H9 (cell line): ENCODE data around the gene RWDD2A. TPM values are rescaled to one million over a fixed set of nuclear protein-coding genes. Genes with fewer than 3 reads are reported as not detected.
A peak's percentile ranks its signal among the peaks of the same experiment; 100 is the strongest.

ENCODE experiments used
- DNase-seq: peaks from one replicate; pipeline ENCODE4 v3.0.0-alpha.2; 2017
- H2AFZ ChIP-seq: one replicate; pipeline ENCODE4 v1.6.1; 2013; ENCODE audit warnings: mild to moderate bottlenecking, low read length, control low read depth, moderate library complexity
- H2AK5ac ChIP-seq: 2 replicates; pipeline ENCODE4 v1.6.1; 2013; ENCODE audit warnings: low read length, control low read depth, mixed read lengths; ENCODE audit not compliant: insufficient read length
- H2BK120ac ChIP-seq: one replicate; pipeline ENCODE4 v1.6.1; 2013; ENCODE audit warnings: low read depth, mild to moderate bottlenecking, low read length, control low read depth, inconsistent platforms; ENCODE audit not compliant: poor library complexity, severe bottlenecking
- H2BK12ac ChIP-seq: 2 replicates; pipeline ENCODE4 v1.6.1; 2013; ENCODE audit warnings: low read length, control low read depth, mixed read lengths, low read depth; ENCODE audit not compliant: insufficient read length
- H2BK15ac ChIP-seq: 2 replicates; pipeline ENCODE4 v1.6.1; 2013; ENCODE audit warnings: low read depth, low read length, control low read depth
- H2BK20ac ChIP-seq: one replicate; pipeline ENCODE4 v1.6.1; 2013; ENCODE audit warnings: low read depth, mild to moderate bottlenecking, low read length, control low read depth, inconsistent platforms; ENCODE audit not compliant: poor library complexity, severe bottlenecking
- H2BK5ac ChIP-seq: 2 replicates; pipeline ENCODE4 v1.6.1; 2013; ENCODE audit warnings: low read length, control low read depth, mixed read lengths; ENCODE audit not compliant: insufficient read length
- H3K14ac ChIP-seq: 2 replicates; pipeline ENCODE4 v1.6.1; 2013; ENCODE audit warnings: low read length, control low read depth; ENCODE audit not compliant: insufficient read depth
- H3K18ac ChIP-seq: 2 replicates; pipeline ENCODE4 v1.6.1; 2013; ENCODE audit warnings: low read depth, mild to moderate bottlenecking, mixed read lengths, low read length, control low read depth; ENCODE audit not compliant: insufficient read length
- H3K23ac ChIP-seq: 2 replicates; pipeline ENCODE4 v1.6.1; 2013; ENCODE audit warnings: low read length, control low read depth, mixed read lengths, low read depth; ENCODE audit not compliant: insufficient read length
- H3K23me2 ChIP-seq: 2 replicates; pipeline ENCODE4 v1.6.1; 2013; ENCODE audit warnings: low read depth, mild to moderate bottlenecking, mixed read lengths, low read length, control low read depth; ENCODE audit not compliant: insufficient read length, poor library complexity, severe bottlenecking
- H3K27ac ChIP-seq: 2 replicates; pipeline ENCODE4 v1.5.1; 2013; ENCODE audit warnings: low read length, control low read depth, mixed read lengths, low read depth; ENCODE audit not compliant: insufficient read length
- H3K27me3 ChIP-seq: 2 replicates; pipeline ENCODE4 v1.6.1; 2013; ENCODE audit warnings: low read length, control low read depth, inconsistent platforms; ENCODE audit not compliant: insufficient read depth
- H3K4ac ChIP-seq: 2 replicates; pipeline ENCODE4 v1.6.1; 2013; ENCODE audit warnings: low read depth, mild to moderate bottlenecking, control low read depth, inconsistent platforms, low read length, moderate library complexity
- H3K4me1 ChIP-seq: 2 replicates; pipeline ENCODE4 v1.6.1; 2013; ENCODE audit warnings: low read length, control low read depth, inconsistent platforms; ENCODE audit not compliant: insufficient read depth
- H3K4me2 ChIP-seq: 2 replicates; pipeline ENCODE4 v1.6.1; 2013; ENCODE audit warnings: low read length, control low read depth, mixed read lengths; ENCODE audit not compliant: insufficient read length, insufficient read depth
- H3K56ac ChIP-seq: 2 replicates; pipeline ENCODE4 v1.6.1; 2013; ENCODE audit warnings: low read depth, mild to moderate bottlenecking, mixed read lengths, low read length, control low read depth; ENCODE audit not compliant: insufficient read length
- H3K79me1 ChIP-seq: 2 replicates; pipeline ENCODE4 v1.6.1; 2013; ENCODE audit warnings: low read depth, mild to moderate bottlenecking, moderate library complexity, low read length, control low read depth, inconsistent platforms; ENCODE audit not compliant: insufficient read depth, poor library complexity, severe bottlenecking
- H3K79me2 ChIP-seq: 2 replicates; pipeline ENCODE4 v1.6.1; 2013; ENCODE audit warnings: low read length, control low read depth, inconsistent platforms; ENCODE audit not compliant: insufficient read depth
- H3K9ac ChIP-seq: 2 replicates; pipeline ENCODE4 v1.6.1; 2013; ENCODE audit warnings: low read length, control low read depth, mixed read lengths; ENCODE audit not compliant: insufficient read length; ENCODE audit errors: extremely low read depth
- H3K9me3 ChIP-seq: one replicate; pipeline ENCODE4 v1.6.1; 2013; ENCODE audit warnings: low read depth, low read length, inconsistent platforms; ENCODE audit not compliant: control insufficient read depth
- H3T11ph ChIP-seq: one replicate; pipeline ENCODE4 v1.6.1; 2013; ENCODE audit warnings: mild to moderate bottlenecking, low read length, control low read depth, inconsistent platforms
- H4K20me1 ChIP-seq: one replicate; pipeline ENCODE4 v1.6.1; 2013; ENCODE audit not compliant: control insufficient read depth, insufficient read length, insufficient read depth
- H4K5ac ChIP-seq: 2 replicates; pipeline ENCODE4 v1.6.1; 2013; ENCODE audit warnings: low read depth, mild to moderate bottlenecking, mixed read lengths, low read length, control low read depth; ENCODE audit not compliant: insufficient read length
- H4K8ac ChIP-seq: replicated peaks from 2 replicates; pipeline ENCODE4 v1.6.1; 2013; ENCODE audit warnings: low read length, control low read depth, mixed read lengths, low read depth; ENCODE audit not compliant: insufficient read length
- H4K91ac ChIP-seq: 2 replicates; pipeline ENCODE4 v1.6.1; 2013; ENCODE audit warnings: low read depth, mild to moderate bottlenecking, moderate library complexity, mixed read lengths, low read length, control low read depth; ENCODE audit not compliant: insufficient read length
- H3K27ac Mint-ChIP-seq, 3 experiments: 2 replicates in 2 of 3; 3 replicates in 1 of 3; pipeline ENCODE4 v1.8.0; 2020 to 2021; ENCODE audit warnings: mixed read lengths in 3 of 3, mild to moderate bottlenecking in 1 of 3, moderate library complexity in 1 of 3
- H3K27me3 Mint-ChIP-seq: 2 replicates; pipeline ENCODE4 v1.8.0; 2021; ENCODE audit warnings: low read depth, mild to moderate bottlenecking, moderate library complexity, mixed read lengths
- H3K36me3 Mint-ChIP-seq, 3 experiments: 2 replicates in 2 of 3; 3 replicates in 1 of 3; pipeline ENCODE4 v1.8.0; 2020 to 2021; ENCODE audit warnings: low read depth in 3 of 3, mixed read lengths in 3 of 3; ENCODE audit not compliant: insufficient read depth in 1 of 3
- H3K4me1 Mint-ChIP-seq, 2 experiments: 2 replicates each; pipeline ENCODE4 v1.8.0; 2020; ENCODE audit warnings: mixed read lengths in 2 of 2
- H3K4me3 Mint-ChIP-seq, 2 experiments: 2 replicates in 1 of 2; 3 replicates in 1 of 2; pipeline ENCODE4 v1.8.0; 2020 to 2021; ENCODE audit warnings: mild to moderate bottlenecking in 2 of 2, mixed read lengths in 2 of 2, moderate library complexity in 1 of 2
- H3K9me3 Mint-ChIP-seq, 2 experiments: 2 replicates in 1 of 2; 3 replicates in 1 of 2; pipeline ENCODE4 v1.8.0; 2020; ENCODE audit warnings: mild to moderate bottlenecking in 2 of 2, mixed read lengths in 2 of 2, moderate library complexity in 1 of 2
- WGBS: extraction: QIAGEN DNeasy Blood & Tissue Kit; methylation state at CpG from one replicate; pipeline ENCODE4 v1.1.7; 2013; ENCODE audit warnings: missing lambda C conversion rate, low lambda C conversion rate, mixed read lengths; ENCODE audit not compliant: insufficient read length; ENCODE audit errors: extremely low coverage; 5-methylcytosine and 5-hydroxymethylcytosine counted together
- total RNA-seq: library from RNA; stranded (reverse); gene quantifications from 2 replicates; pipeline ENCODE4 v1.2.1, GENCODE V29; 2021
- TF ChIP-seq, protein P1 (sequence below): fragments of 200-600 bp; sonication (generic); conservative IDR thresholded peaks from 3 replicates; pipeline ENCODE4 v1.8.0; 2021; ENCODE audit warnings: antibody characterized with exemption, mild to moderate bottlenecking

The RWDD2A gene
- total RNA-seq, 1 experiment from 2014 or later, result 3.2 TPM

DNA sequence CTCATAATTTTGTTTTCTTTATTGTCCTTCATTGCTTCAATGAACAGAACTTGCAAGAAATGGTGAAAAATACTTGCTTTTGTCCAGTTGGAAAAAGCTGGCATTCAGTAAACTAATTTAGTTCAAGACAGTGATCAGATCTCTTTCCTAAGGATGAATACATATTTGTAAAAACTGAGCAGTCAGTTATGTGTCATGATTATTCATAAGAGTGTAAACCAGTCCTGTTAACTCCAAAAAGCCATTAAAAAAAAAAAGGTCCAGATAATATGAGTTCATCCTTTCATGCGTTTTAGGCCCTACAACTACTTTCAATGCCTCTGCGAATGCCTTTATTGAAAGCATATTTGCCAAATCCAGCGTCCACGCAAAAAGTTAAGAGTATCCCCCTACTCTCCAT lies 701 bp upstream of the RWDD2A start:
- no CpG with 5 or more reads among the region's 4 CpGs for WGBS
- H3K27me3 ChIP-seq, result no peaks in the 10 kb centered on the region
- H2BK12ac ChIP-seq, result no peak overlapping the region
- H3T11ph ChIP-seq, result no peak overlapping the region
- H2BK15ac ChIP-seq, result no peak overlapping the region
- no peak overlapping the region for H3K56ac ChIP-seq
- H3K9ac ChIP-seq, result peak overlapping the region; percentile 55
- Mint-ChIP-seq H3K9me3 (no peaks in the 10 kb centered on the region), H3K36me3 (peaks cover 13 to 56% (median 45%) of the 10 kb centered on the region in 3 experiments), H3K4me3 (peak overlapping the region; percentile 98), H3K27me3 (no peaks in the 10 kb centered on the region), H3K27ac (peak overlapping the region in 2 of 3 experiments; percentile 96 to 98; a peak in 4 of 7 replicates), H3K4me1 (peaks cover 17 to 24% of the 10 kb centered on the region in 2 experiments)
- TF ChIP-seq, protein P1, sequence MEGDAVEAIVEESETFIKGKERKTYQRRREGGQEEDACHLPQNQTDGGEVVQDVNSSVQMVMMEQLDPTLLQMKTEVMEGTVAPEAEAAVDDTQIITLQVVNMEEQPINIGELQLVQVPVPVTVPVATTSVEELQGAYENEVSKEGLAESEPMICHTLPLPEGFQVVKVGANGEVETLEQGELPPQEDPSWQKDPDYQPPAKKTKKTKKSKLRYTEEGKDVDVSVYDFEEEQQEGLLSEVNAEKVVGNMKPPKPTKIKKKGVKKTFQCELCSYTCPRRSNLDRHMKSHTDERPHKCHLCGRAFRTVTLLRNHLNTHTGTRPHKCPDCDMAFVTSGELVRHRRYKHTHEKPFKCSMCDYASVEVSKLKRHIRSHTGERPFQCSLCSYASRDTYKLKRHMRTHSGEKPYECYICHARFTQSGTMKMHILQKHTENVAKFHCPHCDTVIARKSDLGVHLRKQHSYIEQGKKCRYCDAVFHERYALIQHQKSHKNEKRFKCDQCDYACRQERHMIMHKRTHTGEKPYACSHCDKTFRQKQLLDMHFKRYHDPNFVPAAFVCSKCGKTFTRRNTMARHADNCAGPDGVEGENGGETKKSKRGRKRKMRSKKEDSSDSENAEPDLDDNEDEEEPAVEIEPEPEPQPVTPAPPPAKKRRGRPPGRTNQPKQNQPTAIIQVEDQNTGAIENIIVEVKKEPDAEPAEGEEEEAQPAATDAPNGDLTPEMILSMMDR, result no peak
- no peak overlapping the region for H3K14ac ChIP-seq
- H2AFZ ChIP-seq, result no peak overlapping the region
- H3K4me1 ChIP-seq, result no peaks in the 10 kb centered on the region
- H4K8ac ChIP-seq, result no peak overlapping the region
- no peak overlapping the region for H2BK120ac ChIP-seq
- DNase-seq, result no peak
- no peak overlapping the region for H3K23ac ChIP-seq
- no peak overlapping the region for H4K5ac ChIP-seq
- peaks cover 3% of the 10 kb centered on the region; the same call in 1 of the 2 replicates for H3K79me2 ChIP-seq
- H3K4me2 ChIP-seq, result peak overlapping the region; percentile 50
- H3K4ac ChIP-seq, result no peak overlapping the region
- no peak overlapping the region for H2AK5ac ChIP-seq
- H3K18ac ChIP-seq, result no peak overlapping the region
- H2BK20ac ChIP-seq, result no peak overlapping the region
- H2BK5ac ChIP-seq, result no peak overlapping the region
- H3K9me3 ChIP-seq, result no peaks in the 10 kb centered on the region
- peaks cover 8% of the 10 kb centered on the region for H3K23me2 ChIP-seq
- H4K20me1 ChIP-seq, result no peaks in the 10 kb centered on the region
- no peak overlapping the region for H4K91ac ChIP-seq
- no peak overlapping the region for H3K27ac ChIP-seq
- no peaks in the 10 kb centered on the region for H3K79me1 ChIP-seq
